H1 (cell line): ENCODE data around the gene ST3GAL3. TPM values are rescaled to one million over a fixed set of nuclear protein-coding genes. Genes with fewer than 3 reads are reported as not detected.

Source experiments
- CTCF ChIA-PET: fragments of 300-600 bp; sonication (Branson Sonifier 250); formaldehyde crosslinking; loops from one replicate; lab custom pipeline; 2021; ENCODE audit not compliant: partially characterized antibody; lab: Charles Lee
- POLR2A ChIA-PET: fragments of 300-600 bp; sonication (Branson Sonifier 250); formaldehyde crosslinking; loops from one replicate; lab custom pipeline; 2021; ENCODE audit warnings: inconsistent platforms; ENCODE audit not compliant: partially characterized antibody; lab: Charles Lee
- DNase-seq, 2 experiments: peaks; one replicate each; pipeline versions ENCODE4 v3.0.0 to v3.0.0-alpha.2; 2010 to 2022; ENCODE audit warnings: low spot score in 2 of 2, low read depth in 1 of 2, mixed read lengths in 1 of 2
- FAIRE-seq: peaks from 2 replicates; lab custom pipeline; 2011; peaks lifted over from hg19 to GRCh38; lab: Jason Lieb, UNC
- H2AFZ ChIP-seq: 2 replicates; pipeline ENCODE4 v1.8.1; 2012; ENCODE audit warnings: low read length, inconsistent platforms
- H2AK5ac ChIP-seq: 2 replicates; pipeline ENCODE4 v1.6.1; 2013; ENCODE audit warnings: low read depth, low read length
- H2BK120ac ChIP-seq: replicated peaks from 2 replicates; pipeline ENCODE3; 2013; ENCODE audit warnings: low read depth, low read length, inconsistent platforms
- H2BK12ac ChIP-seq: 2 replicates; pipeline ENCODE4 v1.6.1; 2013; ENCODE audit warnings: low read depth, low read length
- H2BK15ac ChIP-seq: 2 replicates; pipeline ENCODE4 v1.6.1; 2013; ENCODE audit warnings: low read length
- H2BK20ac ChIP-seq: 2 replicates; pipeline ENCODE4 v1.6.1; 2013; ENCODE audit warnings: low read length
- H2BK5ac ChIP-seq: 2 replicates; pipeline ENCODE4 v1.6.1; 2013; ENCODE audit warnings: low read depth, low read length
- H3K14ac ChIP-seq: 2 replicates; pipeline ENCODE4 v1.6.1; 2013; ENCODE audit warnings: inconsistent platforms; ENCODE audit not compliant: insufficient read length
- H3K18ac ChIP-seq: 2 replicates; pipeline ENCODE4 v1.6.1; 2013; ENCODE audit warnings: low read length; ENCODE audit errors: extremely low read depth
- H3K23ac ChIP-seq: 2 replicates; pipeline ENCODE4 v1.6.1; 2013; ENCODE audit warnings: inconsistent platforms; ENCODE audit not compliant: insufficient read length
- H3K23me2 ChIP-seq: 2 replicates; pipeline ENCODE4 v1.6.1; 2013; ENCODE audit warnings: low read depth, low read length
- H3K27ac ChIP-seq: 2 replicates; pipeline ENCODE4 v1.6.1; 2011; ENCODE audit warnings: low read depth, low read length, inconsistent platforms
- H3K27me3 ChIP-seq, 4 experiments: replicated peaks in 1 of 4; 1 replicate in 1 of 4; 2 replicates in 3 of 4; pipeline versions ENCODE4 v1.6.1 to v1.8.1; 2011 to 2013; ENCODE audit warnings: low read length in 3 of 4, mild to moderate bottlenecking in 3 of 4, inconsistent platforms in 2 of 4, mixed read lengths in 2 of 4, moderate library complexity in 1 of 4; ENCODE audit not compliant: control insufficient read depth in 3 of 4, insufficient read depth in 3 of 4; ENCODE audit errors: extremely low read depth in 1 of 4
- H3K36me3 ChIP-seq, 4 experiments: 2 replicates each; pipeline versions ENCODE4 v1.6.1 to v1.8.1; 2011 to 2013; ENCODE audit warnings: mild to moderate bottlenecking in 4 of 4, low read length in 3 of 4, moderate library complexity in 2 of 4, control low read depth in 1 of 4, inconsistent platforms in 1 of 4; ENCODE audit not compliant: insufficient read depth in 4 of 4, control insufficient read depth in 2 of 4
- H3K4ac ChIP-seq: replicated peaks from 2 replicates; pipeline ENCODE3; 2013; ENCODE audit warnings: low read length, low read depth, mixed read lengths, inconsistent platforms; ENCODE audit not compliant: insufficient read length
- H3K4me1 ChIP-seq, 4 experiments: replicated peaks in 1 of 4; 1 replicate in 1 of 4; 2 replicates in 3 of 4; pipeline versions ENCODE4 v1.6.1 to v1.8.1; 2011 to 2013; ENCODE audit warnings: low read length in 3 of 4, inconsistent platforms in 2 of 4, mixed read lengths in 1 of 4; ENCODE audit not compliant: insufficient read depth in 4 of 4, control insufficient read depth in 3 of 4
- H3K4me2 ChIP-seq, 2 experiments: 2 replicates each; pipeline versions ENCODE4 v1.6.1 to v1.8.1; 2011 to 2013; ENCODE audit warnings: low read depth in 2 of 2, low read length in 2 of 2, control low read depth in 1 of 2, inconsistent platforms in 1 of 2, mild to moderate bottlenecking in 1 of 2; ENCODE audit not compliant: insufficient read depth in 1 of 2
- H3K4me3 ChIP-seq, 4 experiments: fragments of 200-600, 300-600 bp in 1 of 4; sonication (generic), shearing (Covaris generic), sonication (Bioruptor Twin) in 1 of 4; 2 replicates each; pipeline versions ENCODE4 v1.5.1 to v1.8.1; 2011 to 2016; ENCODE audit warnings: low read length in 4 of 4, low read depth in 3 of 4, control low read depth in 2 of 4, inconsistent platforms in 2 of 4, mild to moderate bottlenecking in 2 of 4, mixed read lengths in 1 of 4, moderate library complexity in 1 of 4; ENCODE audit not compliant: insufficient read depth in 2 of 4; ENCODE audit errors: extremely low read depth in 1 of 4
- H3K56ac ChIP-seq: replicated peaks from 2 replicates; pipeline ENCODE3; 2013; ENCODE audit warnings: low read depth, mild to moderate bottlenecking, mixed read lengths, low read length, inconsistent platforms; ENCODE audit not compliant: insufficient read length
- H3K79me1 ChIP-seq: 2 replicates; pipeline ENCODE4 v1.6.1; 2013; ENCODE audit warnings: low read depth, low read length, control low read depth
- H3K79me2 ChIP-seq, 2 experiments: 2 replicates each; pipeline versions ENCODE4 v1.6.1 to v1.8.1; 2012 to 2013; ENCODE audit warnings: low read length in 2 of 2, mild to moderate bottlenecking in 2 of 2, inconsistent platforms in 1 of 2; ENCODE audit not compliant: insufficient read depth in 2 of 2, control insufficient read depth in 1 of 2
- H3K9ac ChIP-seq, 4 experiments: replicated peaks in 1 of 4; 1 replicate in 1 of 4; 2 replicates in 3 of 4; pipeline versions ENCODE4 v1.6.1 to v1.8.1; 2011 to 2013; ENCODE audit warnings: low read depth in 3 of 4, low read length in 3 of 4, control low read depth in 2 of 4, mild to moderate bottlenecking in 2 of 4, moderate library complexity in 2 of 4, inconsistent platforms in 1 of 4; ENCODE audit errors: extremely low read depth in 1 of 4
- H3K9me3 ChIP-seq, 2 experiments: 2 replicates each; pipeline versions ENCODE4 v1.6.1 to v1.8.1; 2012 to 2013; ENCODE audit warnings: mild to moderate bottlenecking in 2 of 2, moderate library complexity in 2 of 2, control low read depth in 1 of 2, inconsistent platforms in 1 of 2, low read depth in 1 of 2, low read length in 1 of 2, mixed read lengths in 1 of 2; ENCODE audit not compliant: insufficient read depth in 2 of 2
- H4K20me1 ChIP-seq, 2 experiments: replicated peaks in 1 of 2; 2 replicates each; pipeline versions ENCODE3 to v1.8.1; 2011 to 2013; ENCODE audit warnings: inconsistent platforms in 2 of 2, low read length in 2 of 2, mild to moderate bottlenecking in 1 of 2; ENCODE audit not compliant: insufficient read depth in 2 of 2, control insufficient read depth in 1 of 2
- H4K5ac ChIP-seq: 2 replicates; pipeline ENCODE4 v1.6.1; 2013; ENCODE audit warnings: low read length, low read depth, mixed read lengths, inconsistent platforms; ENCODE audit not compliant: insufficient read length
- H4K8ac ChIP-seq: 2 replicates; pipeline ENCODE4 v1.8.0; 2013; ENCODE audit warnings: mild to moderate bottlenecking, moderate library complexity, low read length, inconsistent platforms; ENCODE audit not compliant: insufficient read depth; ENCODE audit errors: extremely low read depth
- H4K91ac ChIP-seq: replicated peaks from 2 replicates; pipeline ENCODE3; 2013; ENCODE audit warnings: low read length, mixed read lengths, inconsistent platforms; ENCODE audit not compliant: insufficient read length
- BACH1 ChIP-seq: IDR thresholded peaks from 2 replicates; pipeline ENCODE4 v1.6.1; 2012; ENCODE audit warnings: low read length, improper control_type of control experiment
- EGR1 ChIP-seq: IDR thresholded peaks from 2 replicates; pipeline ENCODE4 v1.6.1; 2011; ENCODE audit warnings: low read depth, low read length, borderline replicate concordance
- GABPA ChIP-seq: IDR thresholded peaks from 2 replicates; pipeline ENCODE4 v1.6.1; 2011; ENCODE audit warnings: mild to moderate bottlenecking, low read length, moderate library complexity, borderline replicate concordance; ENCODE audit not compliant: insufficient read depth
- MAFK ChIP-seq: IDR thresholded peaks from 2 replicates; pipeline ENCODE4 v1.6.1; 2012; ENCODE audit warnings: low read depth, mild to moderate bottlenecking, improper control_type of control experiment, low read length
- NANOG ChIP-seq: IDR thresholded peaks from 2 replicates; pipeline ENCODE4 v1.6.1; 2011; ENCODE audit warnings: low read length, low read depth, mild to moderate bottlenecking, inconsistent platforms; ENCODE audit not compliant: insufficient read depth, poor library complexity, severe bottlenecking
- RFX5 ChIP-seq: IDR thresholded peaks from 2 replicates; pipeline ENCODE4 v1.6.1; 2011; ENCODE audit warnings: low read depth, low read length, improper control_type of control experiment, borderline replicate concordance
- SIRT6 ChIP-seq: IDR thresholded peaks from one replicate; pipeline ENCODE4 v1.7.1; 2012; ENCODE audit warnings: low read length, inconsistent platforms
- SIX5 ChIP-seq: IDR thresholded peaks from 2 replicates; pipeline ENCODE4 v1.6.1; 2011; ENCODE audit warnings: mild to moderate bottlenecking, low read depth, low read length
- USF2 ChIP-seq: IDR thresholded peaks from 2 replicates; pipeline ENCODE4 v1.6.1; 2011; ENCODE audit warnings: low read length, improper control_type of control experiment
- YY1 ChIP-seq: IDR thresholded peaks from 2 replicates; pipeline ENCODE4 v1.6.1; 2011; ENCODE audit warnings: low read depth, mild to moderate bottlenecking, low read length
- WGBS, 2 experiments: shearing (Covaris generic) in 1 of 2; methylation state at CpG; one replicate each; pipeline versions ENCODE4 v1.1.6 to v1.1.7; 2013 to 2015; ENCODE audit warnings: low lambda C conversion rate in 2 of 2, mixed read lengths in 2 of 2, inconsistent platforms in 1 of 2, low coverage in 1 of 2, missing lambda C conversion rate in 1 of 2; ENCODE audit not compliant: insufficient replicate concordance in 2 of 2, insufficient coverage in 1 of 2, insufficient read length in 1 of 2; ENCODE audit errors: extremely low coverage in 1 of 2, missing lambda C conversion rate in 1 of 2; 5-methylcytosine and 5-hydroxymethylcytosine counted together
- polyA plus RNA-seq, 7 experiments: library from polyadenylated mRNA; depleted of rRNA in 3 of 7; stranded (reverse) in 5 of 7; unstranded in 2 of 7; fragments of >200 nt in 5 of 7; fragments of 200-250 nt in 2 of 7; gene quantifications; 1 replicate in 5 of 7; 2 replicates in 1 of 7; 4 replicates in 1 of 7; pipeline versions ENCODE4 v1.2.1 to v1.2.3, GENCODE V29; 2011 to 2013; ENCODE audit warnings: missing spikeins in 2 of 7, mixed read lengths in 2 of 7
- total RNA-seq: library from RNA; stranded (reverse); fragmentation: NEBNext Ultra II Directional; extraction: Animal tissue kit (Norgen Biotek cat#: 25700); gene quantifications from 2 replicates; pipeline ENCODE4 v1.2.1, GENCODE V29; 2021
- TF ChIP-seq, protein P1 (sequence below), 3 experiments: IDR thresholded peaks; 1 replicate in 2 of 3; 2 replicates in 1 of 3; pipeline versions ENCODE4 v1.5.1 to v1.6.1; 2011; ENCODE audit warnings: low read length in 3 of 3, mild to moderate bottlenecking in 3 of 3, inconsistent platforms in 2 of 3, low read depth in 1 of 3, moderate library complexity in 1 of 3; ENCODE audit not compliant: insufficient read depth in 1 of 3; ENCODE audit errors: control extremely low read depth in 1 of 3

The ST3GAL3 gene
- total and polyA plus RNA-seq, 2 of the 8 experiments (the other 6 are each of a cell fraction or from before 2014, with no cell fraction given), result 6.8 to 7.0 TPM

GRCh38 chr1:43772978-43773377, 65.6 kb downstream of the ST3GAL3 start:
- H3K4me3 ChIP-seq, result no peak overlapping the region
- FAIRE-seq, result no peak
- H3K23ac ChIP-seq, result no peak overlapping the region
- TF ChIP-seq SIRT6, result no peak
- TF ChIP-seq, protein P1, sequence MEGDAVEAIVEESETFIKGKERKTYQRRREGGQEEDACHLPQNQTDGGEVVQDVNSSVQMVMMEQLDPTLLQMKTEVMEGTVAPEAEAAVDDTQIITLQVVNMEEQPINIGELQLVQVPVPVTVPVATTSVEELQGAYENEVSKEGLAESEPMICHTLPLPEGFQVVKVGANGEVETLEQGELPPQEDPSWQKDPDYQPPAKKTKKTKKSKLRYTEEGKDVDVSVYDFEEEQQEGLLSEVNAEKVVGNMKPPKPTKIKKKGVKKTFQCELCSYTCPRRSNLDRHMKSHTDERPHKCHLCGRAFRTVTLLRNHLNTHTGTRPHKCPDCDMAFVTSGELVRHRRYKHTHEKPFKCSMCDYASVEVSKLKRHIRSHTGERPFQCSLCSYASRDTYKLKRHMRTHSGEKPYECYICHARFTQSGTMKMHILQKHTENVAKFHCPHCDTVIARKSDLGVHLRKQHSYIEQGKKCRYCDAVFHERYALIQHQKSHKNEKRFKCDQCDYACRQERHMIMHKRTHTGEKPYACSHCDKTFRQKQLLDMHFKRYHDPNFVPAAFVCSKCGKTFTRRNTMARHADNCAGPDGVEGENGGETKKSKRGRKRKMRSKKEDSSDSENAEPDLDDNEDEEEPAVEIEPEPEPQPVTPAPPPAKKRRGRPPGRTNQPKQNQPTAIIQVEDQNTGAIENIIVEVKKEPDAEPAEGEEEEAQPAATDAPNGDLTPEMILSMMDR (IDR thresholded peaks at IDR 0.05; ENCODE audit: control extremely low read depth in 1 of 3, insufficient read depth in 1 of 3, low read depth in 1 of 3, low read length in 3 of 3), result no peak
- TF ChIP-seq BACH1, result no peak
- no peak for TF ChIP-seq GABPA
- TF ChIP-seq NANOG, result no peak
- no peak for TF ChIP-seq RFX5
- TF ChIP-seq SIX5, result no peak
- no peak for TF ChIP-seq MAFK
- TF ChIP-seq USF2, result no peak
- no peak for TF ChIP-seq YY1
- TF ChIP-seq EGR1, result no peak

More at GRCh38 chr1:43772978-43773377, 65.6 kb downstream of the ST3GAL3 start:
- Histone ChIP-seq H4K5ac (no peak overlapping the region), H2BK15ac (no peak overlapping the region), H3K79me1 (no peaks in the 10 kb centered on the region), H2BK120ac (no peak overlapping the region), H2BK20ac (no peak overlapping the region), H3K27me3 (no peaks in the 10 kb centered on the region), H2AFZ (no peak overlapping the region), H4K20me1 (no peaks in the 10 kb centered on the region), H3K9ac (no peak overlapping the region), H3K56ac (no peak overlapping the region), H3K27ac (no peak overlapping the region), H2BK5ac (no peak overlapping the region), H3K79me2 (no peaks in the 10 kb centered on the region), H3K4me2 (no peak overlapping the region), H3K4ac (no peak overlapping the region), H3K23me2 (no peaks in the 10 kb centered on the region), H3K18ac (no peak overlapping the region), H3K14ac (no peak overlapping the region), H2BK12ac (no peak overlapping the region), H4K8ac (no peak overlapping the region; the same call in 1 of the 2 replicates), H3K4me1 (peaks cover 0 to 8% (median 1%) of the 10 kb centered on the region in 4 experiments; a peak in 2 of 7 replicates), H2AK5ac (no peak overlapping the region), H3K9me3 (no peaks in the 10 kb centered on the region), H4K91ac (no peak overlapping the region), H3K36me3 (no peaks in the 10 kb centered on the region)
- WGBS, 2 experiments, result 90% methylated on average over 5 of the region's 5 CpGs; no CpG with 5 or more reads in 1 of the 2 experiments
- no peak for DNase-seq
- ChIA-PET POLR2A (no interaction called here), CTCF (interaction anchor here (1.1 to 13.4 kb wide), 4 partner anchors 9 to 263 kb away, joined by 3 to 618 read pairs (median 9); partner anchors contain the start of gene ARTN)
